ENCODE measurements around the gene YTHDC1.

DNA sequence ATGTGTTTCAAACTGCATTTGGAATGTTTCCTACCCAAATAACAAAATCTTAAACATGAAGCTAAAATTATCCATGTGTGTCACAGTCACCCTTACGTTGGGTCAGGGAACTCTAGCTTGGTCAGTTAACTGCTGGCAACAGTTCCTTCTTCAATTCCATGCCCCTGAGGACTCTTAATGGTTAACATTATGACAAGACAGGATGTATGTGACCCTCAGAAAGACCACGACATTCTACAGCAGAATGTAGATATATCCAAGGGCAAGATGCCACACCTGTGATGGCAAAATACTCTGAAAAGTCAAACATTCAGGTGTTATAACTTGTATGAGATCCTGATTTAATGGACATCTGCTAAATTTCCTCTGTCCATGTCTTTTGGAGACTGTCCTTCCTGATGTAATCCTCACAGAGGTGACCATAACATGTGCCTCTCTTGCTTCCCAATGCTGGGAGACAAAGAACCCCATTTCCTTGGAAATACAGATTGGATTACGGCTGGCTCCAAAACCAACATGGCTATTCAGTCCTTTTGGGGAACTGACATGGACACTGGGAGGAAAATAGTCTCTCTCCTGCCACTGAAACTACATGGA, 39.1 kb downstream of the YTHDC1 start:
- TF ChIP-seq NCOR1 (IDR thresholded peaks at IDR 0.05; ENCODE audit: borderline replicate concordance, low read length) (no peak), ZNF670 (CRISPR knock-in tag; IDR thresholded peaks at IDR 0.05; ENCODE audit: borderline replicate concordance) (no peak), HOXA7 (CRISPR knock-in tag; IDR thresholded peaks at IDR 0.05) (no peak), ZNF7 (CRISPR knock-in tag; IDR thresholded peaks at IDR 0.05) (no peak), ZFP36 (IDR thresholded peaks at IDR 0.05; ENCODE audit: borderline replicate concordance, low read depth, low read length, partially characterized antibody) (no peak), JUNB (CRISPR knock-in tag; IDR thresholded peaks at IDR 0.05; ENCODE audit: borderline replicate concordance) (no peak), EP300 (IDR thresholded peaks at IDR 0.05; ENCODE audit: low read depth in 2 of 2, low read length in 2 of 2) (no peak), EP300 (CRISPR knock-in tag; IDR thresholded peaks at IDR 0.05; ENCODE audit: borderline replicate concordance) (no peak)
- TF ChIP-seq, protein P1, sequence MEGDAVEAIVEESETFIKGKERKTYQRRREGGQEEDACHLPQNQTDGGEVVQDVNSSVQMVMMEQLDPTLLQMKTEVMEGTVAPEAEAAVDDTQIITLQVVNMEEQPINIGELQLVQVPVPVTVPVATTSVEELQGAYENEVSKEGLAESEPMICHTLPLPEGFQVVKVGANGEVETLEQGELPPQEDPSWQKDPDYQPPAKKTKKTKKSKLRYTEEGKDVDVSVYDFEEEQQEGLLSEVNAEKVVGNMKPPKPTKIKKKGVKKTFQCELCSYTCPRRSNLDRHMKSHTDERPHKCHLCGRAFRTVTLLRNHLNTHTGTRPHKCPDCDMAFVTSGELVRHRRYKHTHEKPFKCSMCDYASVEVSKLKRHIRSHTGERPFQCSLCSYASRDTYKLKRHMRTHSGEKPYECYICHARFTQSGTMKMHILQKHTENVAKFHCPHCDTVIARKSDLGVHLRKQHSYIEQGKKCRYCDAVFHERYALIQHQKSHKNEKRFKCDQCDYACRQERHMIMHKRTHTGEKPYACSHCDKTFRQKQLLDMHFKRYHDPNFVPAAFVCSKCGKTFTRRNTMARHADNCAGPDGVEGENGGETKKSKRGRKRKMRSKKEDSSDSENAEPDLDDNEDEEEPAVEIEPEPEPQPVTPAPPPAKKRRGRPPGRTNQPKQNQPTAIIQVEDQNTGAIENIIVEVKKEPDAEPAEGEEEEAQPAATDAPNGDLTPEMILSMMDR (CRISPR knock-in tag; IDR thresholded peaks at IDR 0.05), result no peak
